ENCODE results near the gene PIP5K1B.

Gene PIP5K1B

GRCh38 chr9:68727636-68728035 lies 22.6 kb downstream of the PIP5K1B start:
- DNase-seq, result no peak
- in situ Hi-C loops (cut with HindIII; ENCODE audit: low pct_ligation_motif_present, low pct_unique_long_range_greater_than_20kb, low sequenced_read_pairs), result no loop called here

GRCh38 chr9:68728731-68729130 lies 23.7 kb downstream of the PIP5K1B start:
- in situ Hi-C loops (cut with HindIII; ENCODE audit: low pct_ligation_motif_present, low pct_unique_long_range_greater_than_20kb, low sequenced_read_pairs), result no loop called here
- no peak for DNase-seq

- in situ Hi-C loops (cut with HindIII; ENCODE audit: low pct_ligation_motif_present, low pct_unique_long_range_greater_than_20kb, low sequenced_read_pairs), result no loop called here
- no peak for DNase-seq
These were observed 25.7 kb downstream of the PIP5K1B start for GRCh38 chr9:68730570-68731235.

GRCh38 chr9:68731857-68732256 lies 26.8 kb downstream of the PIP5K1B start:
- in situ Hi-C loops (cut with HindIII; ENCODE audit: low pct_ligation_motif_present, low pct_unique_long_range_greater_than_20kb, low sequenced_read_pairs), result no loop called here
- DNase-seq, result no peak

GRCh38 chr9:68732405-68733020 lies 27.5 kb downstream of the PIP5K1B start:
- in situ Hi-C loops (cut with HindIII; ENCODE audit: low pct_ligation_motif_present, low pct_unique_long_range_greater_than_20kb, low sequenced_read_pairs), result no loop called here
- DNase-seq, result no peak

GRCh38 chr9:68733021-68733405 lies 28.0 kb downstream of the PIP5K1B start:
- no peak for DNase-seq
- in situ Hi-C loops (cut with HindIII; ENCODE audit: low pct_ligation_motif_present, low pct_unique_long_range_greater_than_20kb, low sequenced_read_pairs), result no loop called here

GRCh38 chr9:68738358-68738757 lies 33.3 kb downstream of the PIP5K1B start:
- DNase-seq, result no peak
- in situ Hi-C loops (cut with HindIII; ENCODE audit: low pct_ligation_motif_present, low pct_unique_long_range_greater_than_20kb, low sequenced_read_pairs), result no loop called here

GRCh38 chr9:68739621-68740174 lies 34.7 kb downstream of the PIP5K1B start:
- in situ Hi-C loops (cut with HindIII; ENCODE audit: low pct_ligation_motif_present, low pct_unique_long_range_greater_than_20kb, low sequenced_read_pairs), result no loop called here
- DNase-seq, result no peak

GRCh38 chr9:68740561-68740960 lies 35.5 kb downstream of the PIP5K1B start:
- no peak for DNase-seq
- in situ Hi-C loops (cut with HindIII; ENCODE audit: low pct_ligation_motif_present, low pct_unique_long_range_greater_than_20kb, low sequenced_read_pairs), result no loop called here

- in situ Hi-C loops (cut with HindIII; ENCODE audit: low pct_ligation_motif_present, low pct_unique_long_range_greater_than_20kb, low sequenced_read_pairs), result no loop called here
- DNase-seq, result no peak
These were observed 36.2 kb downstream of the PIP5K1B start for GRCh38 chr9:68741234-68741633.

- in situ Hi-C loops (cut with HindIII; ENCODE audit: low pct_ligation_motif_present, low pct_unique_long_range_greater_than_20kb, low sequenced_read_pairs), result no loop called here
- DNase-seq, result no peak
These were observed 36.8 kb downstream of the PIP5K1B start for GRCh38 chr9:68741704-68742332.

GRCh38 chr9:68742333-68742730 lies 37.3 kb downstream of the PIP5K1B start:
- DNase-seq, result no peak
- in situ Hi-C loops (cut with HindIII; ENCODE audit: low pct_ligation_motif_present, low pct_unique_long_range_greater_than_20kb, low sequenced_read_pairs), result no loop called here

GRCh38 chr9:68744426-68744825 lies 39.4 kb downstream of the PIP5K1B start:
- in situ Hi-C loops (cut with HindIII; ENCODE audit: low pct_ligation_motif_present, low pct_unique_long_range_greater_than_20kb, low sequenced_read_pairs), result no loop called here
- DNase-seq, result no peak

- in situ Hi-C loops (cut with HindIII; ENCODE audit: low pct_ligation_motif_present, low pct_unique_long_range_greater_than_20kb, low sequenced_read_pairs), result no loop called here
- no peak for DNase-seq
These were observed 41.5 kb downstream of the PIP5K1B start for GRCh38 chr9:68746525-68746924.

- in situ Hi-C loops (cut with HindIII; ENCODE audit: low pct_ligation_motif_present, low pct_unique_long_range_greater_than_20kb, low sequenced_read_pairs), result no loop called here
- DNase-seq, result no peak
These were observed 42.0 kb downstream of the PIP5K1B start for GRCh38 chr9:68747043-68747533.

- no peak for DNase-seq
- in situ Hi-C loops (cut with HindIII; ENCODE audit: low pct_ligation_motif_present, low pct_unique_long_range_greater_than_20kb, low sequenced_read_pairs), result no loop called here
These were observed 44.1 kb downstream of the PIP5K1B start for GRCh38 chr9:68749135-68749534.

- DNase-seq, result no peak
- in situ Hi-C loops (cut with HindIII; ENCODE audit: low pct_ligation_motif_present, low pct_unique_long_range_greater_than_20kb, low sequenced_read_pairs), result no loop called here
These were observed 44.6 kb downstream of the PIP5K1B start for GRCh38 chr9:68749579-68750159.

GRCh38 chr9:68750255-68750654 lies 45.2 kb downstream of the PIP5K1B start:
- DNase-seq, result no peak

GRCh38 chr9:68750786-68751185 lies 45.7 kb downstream of the PIP5K1B start:
- in situ Hi-C loops (cut with HindIII; ENCODE audit: low pct_ligation_motif_present, low pct_unique_long_range_greater_than_20kb, low sequenced_read_pairs), result no loop called here
- DNase-seq, result no peak

More at GRCh38 chr9:68750255-68750654, 45.2 kb downstream of the PIP5K1B start:
- in situ Hi-C loops (cut with HindIII; ENCODE audit: low pct_ligation_motif_present, low pct_unique_long_range_greater_than_20kb, low sequenced_read_pairs), result no loop called here

All from ACHN (cell line).